ENCODE data around the gene BZW2. TPM values are rescaled to one million over a fixed set of nuclear protein-coding genes. Genes with fewer than 3 reads are reported as not detected.

The BZW2 gene
- polyA plus RNA-seq, 1 donor (not counting 4 experiments of a cell fraction or from before 2014, with no cell fraction given): 65.7 TPM

- H3K9me3 ChIP-seq (ENCODE audit: control insufficient read depth, low read depth, low read length): no peaks in the 10 kb centered on the region
- no peak overlapping the region for H3K9ac ChIP-seq (ENCODE audit: control insufficient read depth, extremely low read depth, insufficient read depth, low read length)
- no peaks in the 10 kb centered on the region for H3K27me3 ChIP-seq (ENCODE audit: control insufficient read depth, extremely low read depth, insufficient read depth, low read length)
- H3K79me2 ChIP-seq (ENCODE audit: control insufficient read depth, insufficient read depth, low read length): peaks cover 81% of the 10 kb centered on the region
- DNase-seq (ENCODE audit: low read depth, low spot score) (no peak), FAIRE-seq (no peak)
- no peak overlapping the region for H3K4me3 ChIP-seq (ENCODE audit: control insufficient read depth in 2 of 3, extremely low read depth in 1 of 3, insufficient read depth in 2 of 3, low read depth in 1 of 3, low read length in 3 of 3)
- no peak for TF ChIP-seq EZH2 (IDR thresholded peaks at IDR 0.05; ENCODE audit: low read length)
- TF ChIP-seq CTCF (optimal IDR thresholded peaks at IDR 0.05 in 1 of 3, IDR thresholded peaks at IDR 0.05 in 1 of 3, conservative IDR thresholded peaks at IDR 0.05 in 1 of 3; ENCODE audit: extremely low read depth in 1 of 3, insufficient read depth in 2 of 3, low read length in 3 of 3): no peak
- no peaks in the 10 kb centered on the region for H3K36me3 ChIP-seq (ENCODE audit: control insufficient read depth in 2 of 2, extremely low read depth in 1 of 2, insufficient read depth in 2 of 2, low read length in 2 of 2)
- H3K27ac ChIP-seq (ENCODE audit: control insufficient read depth, insufficient read depth, low read length): peak overlapping the region; percentile 30
- H2AFZ ChIP-seq (ENCODE audit: control insufficient read depth, low read length): no peak overlapping the region
- dilution Hi-C loops (cut with MboI; ENCODE audit: extremely low pct_ligation_motif_present, low sequenced_read_pairs): no loop called here
- no peaks in the 10 kb centered on the region for H3K9me1 ChIP-seq (ENCODE audit: control insufficient read depth, extremely low read depth, insufficient read depth, low read length)
- H3K4me1 ChIP-seq (ENCODE audit: control insufficient read depth, extremely low read depth, insufficient read depth, low read length): peaks cover 60% of the 10 kb centered on the region
- H4K20me1 ChIP-seq (ENCODE audit: control insufficient read depth, extremely low read depth, insufficient read depth, low read length): peaks cover 6% of the 10 kb centered on the region
- peak overlapping the region; percentile 87 for H3K4me2 ChIP-seq (ENCODE audit: control insufficient read depth, extremely low read depth, insufficient read depth, low read depth, low read length)
These were observed 3.2 kb downstream of the BZW2 start for GRCh38 chr7:16649196-16649595.

DNA sequence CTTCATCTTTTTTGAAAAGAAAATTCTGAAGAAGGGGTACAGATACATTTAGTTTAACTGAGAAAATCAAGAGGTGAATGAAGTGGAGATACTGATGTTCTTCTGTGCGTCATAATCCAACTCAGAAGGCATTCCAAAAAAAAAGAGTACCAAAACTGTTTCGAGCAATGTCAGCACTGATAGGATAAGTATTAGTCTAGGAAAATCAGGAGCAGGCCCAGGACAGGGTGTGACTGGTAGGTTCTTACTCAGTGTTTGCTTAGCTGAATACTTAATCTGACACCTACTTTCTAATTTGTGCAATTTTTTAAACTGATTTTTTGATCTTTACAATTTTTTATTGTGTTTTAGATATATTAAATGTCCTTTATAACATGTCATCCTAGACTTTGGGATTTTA is 4.3 kb downstream of the BZW2 start:
- Histone ChIP-seq H3K4me2 (ENCODE audit: control insufficient read depth, extremely low read depth, insufficient read depth, low read depth, low read length) (peak overlapping the region; percentile 7), H3K9ac (ENCODE audit: control insufficient read depth, extremely low read depth, insufficient read depth, low read length) (no peak overlapping the region), H3K9me3 (ENCODE audit: control insufficient read depth, low read depth, low read length) (no peaks in the 10 kb centered on the region), H3K36me3 (ENCODE audit: control insufficient read depth in 2 of 2, extremely low read depth in 1 of 2, insufficient read depth in 2 of 2, low read length in 2 of 2) (no peaks in the 10 kb centered on the region), H4K20me1 (ENCODE audit: control insufficient read depth, extremely low read depth, insufficient read depth, low read length) (peaks cover 6% of the 10 kb centered on the region), H3K27ac (ENCODE audit: control insufficient read depth, insufficient read depth, low read length) (peak overlapping the region; percentile 37), H3K27me3 (ENCODE audit: control insufficient read depth, extremely low read depth, insufficient read depth, low read length) (no peaks in the 10 kb centered on the region), H3K4me1 (ENCODE audit: control insufficient read depth, extremely low read depth, insufficient read depth, low read length) (peaks cover 61% of the 10 kb centered on the region), H3K4me3 (ENCODE audit: control insufficient read depth in 2 of 3, extremely low read depth in 1 of 3, insufficient read depth in 2 of 3, low read depth in 1 of 3, low read length in 3 of 3) (no peak overlapping the region), H2AFZ (ENCODE audit: control insufficient read depth, low read length) (no peak overlapping the region), H3K9me1 (ENCODE audit: control insufficient read depth, extremely low read depth, insufficient read depth, low read length) (no peaks in the 10 kb centered on the region), H3K79me2 (ENCODE audit: control insufficient read depth, insufficient read depth, low read length) (peaks cover 84% of the 10 kb centered on the region)
- no peak for DNase-seq (ENCODE audit: low read depth, low spot score)
- FAIRE-seq: no peak
- TF ChIP-seq CTCF (optimal IDR thresholded peaks at IDR 0.05 in 1 of 3, IDR thresholded peaks at IDR 0.05 in 1 of 3, conservative IDR thresholded peaks at IDR 0.05 in 1 of 3; ENCODE audit: extremely low read depth in 1 of 3, insufficient read depth in 2 of 3, low read length in 3 of 3) (no peak), EZH2 (IDR thresholded peaks at IDR 0.05; ENCODE audit: low read length) (no peak)
- dilution Hi-C loops (cut with MboI; ENCODE audit: extremely low pct_ligation_motif_present, low sequenced_read_pairs): no loop called here
